NCI-H82 treated with DMSO at 0.1 percent for 48 hours (cell line): ENCODE measurements around the gene DYNLRB1.

Source experiments
- DNase-seq: peaks from one replicate; lab custom pipeline; 2025; ENCODE audit not compliant: unreplicated experiment; lab: John Stamatoyannopoulos, UW

The DYNLRB1 gene

GRCh38 chr20:34553366-34553867 is 37.2 kb downstream of the DYNLRB1 start:
- DNase-seq: peak; percentile 24

GRCh38 chr20:34557936-34558319 is 41.7 kb downstream of the DYNLRB1 start:
- DNase-seq: no peak

DNA sequence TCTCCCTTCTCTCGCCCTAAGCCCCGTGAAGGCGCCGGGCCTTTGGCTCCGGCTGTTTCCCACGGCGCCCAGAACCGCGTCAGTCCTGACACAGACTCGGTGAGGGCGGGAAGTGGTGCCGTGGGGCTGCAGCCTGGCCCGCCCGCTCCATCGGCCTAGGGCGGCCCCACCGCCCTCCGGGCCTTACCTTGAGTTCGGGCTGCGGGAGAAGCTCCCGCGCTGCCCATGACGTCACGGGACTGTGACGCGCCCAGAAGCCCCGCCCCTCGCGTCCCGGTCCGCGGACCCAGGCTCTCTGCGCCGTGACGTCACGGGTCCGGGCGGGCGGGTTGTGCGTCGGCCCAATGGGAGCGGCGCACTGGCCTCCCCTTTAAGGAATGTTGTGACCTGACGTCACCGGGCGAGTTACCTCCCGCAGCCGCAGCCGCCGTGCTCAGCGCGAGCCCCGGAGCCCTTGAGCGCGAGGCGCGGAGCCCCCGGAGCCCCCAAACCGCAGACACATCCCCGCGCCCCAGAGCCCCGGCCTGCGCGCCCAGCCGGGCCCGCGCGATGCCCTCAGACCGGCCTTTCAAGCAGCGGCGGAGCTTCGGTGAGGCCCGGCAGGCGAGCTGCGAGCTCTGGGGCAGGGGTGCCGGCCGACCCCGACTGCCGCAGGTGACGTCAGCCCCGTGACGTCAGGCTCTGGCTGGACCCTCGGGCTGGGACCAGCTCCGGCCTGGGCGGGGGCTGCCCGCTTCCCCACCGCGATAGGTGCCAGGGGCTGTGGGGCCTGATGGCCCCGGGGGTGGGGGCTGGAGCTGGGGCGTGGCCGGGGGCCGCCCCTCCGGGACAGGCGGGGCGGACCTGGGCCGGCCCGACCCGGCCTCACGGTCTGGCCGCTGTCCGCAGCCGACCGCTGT is 42.3 kb downstream of the DYNLRB1 start, which contains the start of gene MAP1LC3A:
TSS of gene MAP1LC3A (plus strand) at position 399 of the 899 bp plus-strand sequence. CDS start at position 550, 151 bp downstream.
- no peak for DNase-seq

DNA sequence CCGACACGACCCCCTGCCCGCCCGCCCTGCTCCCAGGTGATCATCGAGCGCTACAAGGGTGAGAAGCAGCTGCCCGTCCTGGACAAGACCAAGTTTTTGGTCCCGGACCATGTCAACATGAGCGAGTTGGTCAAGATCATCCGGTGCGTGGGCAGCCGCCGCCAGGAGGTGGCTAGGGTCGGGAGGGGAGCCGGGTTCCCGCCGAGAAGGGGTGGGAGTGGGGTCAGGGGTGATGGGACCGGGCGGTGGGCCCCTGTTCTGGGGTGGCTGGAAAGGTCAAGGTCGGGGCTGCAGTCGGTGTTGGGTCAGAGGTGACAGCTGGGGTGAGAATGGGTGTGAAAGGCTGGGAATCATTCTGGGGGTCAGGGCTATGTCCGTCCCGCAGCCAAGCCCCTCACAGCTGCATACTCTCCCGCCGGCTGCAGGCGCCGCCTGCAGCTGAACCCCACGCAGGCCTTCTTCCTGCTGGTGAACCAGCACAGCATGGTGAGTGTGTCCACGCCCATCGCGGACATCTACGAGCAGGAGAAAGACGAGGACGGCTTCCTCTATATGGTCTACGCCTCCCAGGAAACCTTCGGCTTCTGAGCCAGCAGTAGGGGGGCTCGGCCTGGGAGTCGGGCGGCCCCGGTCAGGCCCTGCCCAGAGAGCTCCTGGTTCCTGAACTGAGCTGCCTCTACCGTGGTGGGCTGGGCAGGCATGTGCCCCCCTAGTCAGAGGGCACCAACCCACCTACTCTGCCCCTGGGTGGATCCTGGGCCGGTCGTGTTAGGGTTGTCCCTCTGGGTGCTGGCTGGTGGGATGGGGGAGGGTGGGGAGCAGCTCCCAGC is 43.3 kb downstream of the DYNLRB1 start:
- DNase-seq: no peak

GRCh38 chr20:34560141-34560523 is 43.9 kb downstream of the DYNLRB1 start:
- no peak for DNase-seq

DNA sequence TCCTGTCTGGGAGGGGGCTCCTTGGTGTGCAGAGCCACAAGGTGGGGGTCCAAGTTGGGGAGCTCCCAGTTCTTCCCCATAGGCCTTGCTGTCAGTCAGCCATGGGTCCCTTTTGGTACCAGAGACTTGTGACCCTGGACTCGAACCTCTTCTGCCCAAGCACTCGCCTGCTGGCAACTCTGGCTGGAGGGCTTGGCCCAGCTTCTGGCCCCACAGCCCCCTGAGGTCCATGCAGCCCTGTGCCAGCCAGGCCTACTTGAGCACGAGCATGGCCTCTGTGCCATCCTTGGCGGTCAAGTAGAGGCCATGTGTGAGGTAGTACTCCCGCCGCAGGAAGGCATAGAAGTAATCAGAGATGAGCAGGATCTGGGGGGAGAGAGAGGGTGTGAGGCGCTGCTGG is 44.4 kb downstream of the DYNLRB1 start:
- no peak for DNase-seq

DNA sequence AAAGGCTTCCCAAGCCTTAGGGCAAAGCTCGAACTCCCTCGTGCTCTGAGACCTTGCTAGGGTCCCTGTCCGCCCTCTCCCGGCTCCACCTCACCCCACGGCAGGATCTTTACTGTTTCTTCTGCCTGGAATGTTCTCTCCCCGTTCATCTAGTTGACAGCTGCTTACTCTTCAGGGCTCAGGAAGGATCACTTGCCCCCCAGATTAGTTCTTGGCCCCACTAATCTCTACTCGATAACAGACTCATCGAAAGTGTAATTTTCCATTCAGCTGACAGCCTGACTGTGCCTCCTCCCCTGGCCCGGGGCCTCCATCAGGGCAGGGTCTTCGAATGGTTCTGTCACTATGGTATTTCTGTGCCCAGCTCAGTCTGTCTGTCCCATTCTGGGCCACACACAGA is 45.4 kb downstream of the DYNLRB1 start:
- DNase-seq: peak; percentile 13

- DNase-seq: no peak
Measured at GRCh38 chr20:34562641-34563040, 46.4 kb downstream of the DYNLRB1 start.

DNA sequence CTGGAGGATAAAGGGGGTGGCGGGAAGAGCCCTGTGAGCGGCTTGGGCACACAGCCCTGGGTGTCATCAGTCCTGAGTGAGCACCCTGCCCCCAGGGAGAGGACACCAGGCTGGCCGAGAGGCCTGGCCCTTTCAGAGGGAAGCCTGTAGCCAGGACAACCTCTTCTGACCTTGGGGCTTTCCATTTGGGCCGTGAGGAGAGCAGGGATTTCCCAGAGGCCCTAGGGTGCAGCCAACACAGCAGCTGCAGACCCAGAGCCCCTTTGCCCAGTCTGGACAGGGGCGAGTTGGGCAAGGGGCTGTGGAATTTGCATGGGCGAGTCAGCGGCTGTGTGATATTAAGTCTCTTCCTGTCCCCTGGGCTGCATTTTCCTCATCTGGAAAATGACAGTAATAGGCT is 48.6 kb downstream of the DYNLRB1 start:
- no peak for DNase-seq

- no peak for DNase-seq
Measured at GRCh38 chr20:34566978-34567891, 51.0 kb downstream of the DYNLRB1 start.

GRCh38 chr20:34567892-34568865 is 52.0 kb downstream of the DYNLRB1 start:
- DNase-seq: no peak

DNA sequence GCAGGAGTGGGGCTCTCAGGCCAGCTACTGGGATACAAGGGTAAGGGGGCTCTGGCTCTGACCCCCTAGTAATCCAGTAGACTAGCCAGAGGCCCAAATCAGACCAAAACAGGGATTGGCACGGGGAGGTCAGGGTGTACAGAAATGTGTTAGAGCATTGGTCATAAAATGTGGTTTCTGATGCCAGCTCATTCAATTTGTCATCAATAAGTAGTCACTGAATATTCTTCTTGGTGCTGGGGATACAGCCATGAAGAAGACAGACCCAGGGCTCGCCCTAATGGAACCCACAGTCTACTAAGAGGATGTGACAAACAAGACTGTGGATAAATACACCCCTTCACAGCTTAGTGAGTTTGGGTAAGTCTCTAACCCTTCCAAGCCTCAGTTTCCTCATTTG is 53.4 kb downstream of the DYNLRB1 start:
- DNase-seq: no peak

DNA sequence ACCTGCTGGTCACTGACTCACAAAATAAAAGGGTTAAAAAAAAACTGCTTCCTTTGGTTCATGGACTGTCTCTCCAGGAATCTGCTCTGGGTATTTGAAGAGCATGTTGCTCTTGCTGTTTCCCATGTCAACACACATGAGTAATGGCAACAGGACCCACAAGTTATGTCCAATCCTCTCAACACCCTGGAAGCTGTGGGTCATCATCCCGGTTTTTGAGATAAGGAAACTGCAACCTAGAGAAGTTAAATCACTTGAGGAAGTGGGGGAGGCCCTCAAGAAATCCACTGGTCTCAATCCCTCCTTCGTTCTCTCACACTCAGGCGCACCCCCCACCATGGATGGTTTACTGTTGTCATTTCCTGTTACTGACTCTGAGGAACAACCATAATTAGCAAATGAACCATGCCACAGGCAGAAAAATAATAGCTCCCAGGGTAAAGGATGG is 54.7 kb downstream of the DYNLRB1 start:
- no peak for DNase-seq

GRCh38 chr20:34571753-34572152 is 55.5 kb downstream of the DYNLRB1 start:
- DNase-seq: no peak

- DNase-seq: no peak
Measured at GRCh38 chr20:34573541-34574300, 57.5 kb downstream of the DYNLRB1 start.

GRCh38 chr20:34574426-34574825 is 58.2 kb downstream of the DYNLRB1 start:
- no peak for DNase-seq

- no peak for DNase-seq
Measured at GRCh38 chr20:34574861-34575260, 58.6 kb downstream of the DYNLRB1 start.

- DNase-seq: no peak
Measured at GRCh38 chr20:34575271-34575670, 59.0 kb downstream of the DYNLRB1 start.

GRCh38 chr20:34575756-34576155 is 59.5 kb downstream of the DYNLRB1 start:
- no peak for DNase-seq
